Ramos (cell line): Measurements from ENCODE around the gene LYRM7.
"Not testable (repeated sequence)": the region's sequence is repeated elsewhere in the genome, so short reads cannot be mapped to it uniquely, and the experiment has no call there.

Experiments used
- in situ Hi-C: fragments of 300-500 bp; cut with MboI; formaldehyde crosslinking; loops from one replicate; pipeline ENCODE4 v1.14.3; 2022; ENCODE audit warnings: low sequenced_read_pairs; ENCODE audit not compliant: unreplicated experiment

Gene LYRM7

DNA sequence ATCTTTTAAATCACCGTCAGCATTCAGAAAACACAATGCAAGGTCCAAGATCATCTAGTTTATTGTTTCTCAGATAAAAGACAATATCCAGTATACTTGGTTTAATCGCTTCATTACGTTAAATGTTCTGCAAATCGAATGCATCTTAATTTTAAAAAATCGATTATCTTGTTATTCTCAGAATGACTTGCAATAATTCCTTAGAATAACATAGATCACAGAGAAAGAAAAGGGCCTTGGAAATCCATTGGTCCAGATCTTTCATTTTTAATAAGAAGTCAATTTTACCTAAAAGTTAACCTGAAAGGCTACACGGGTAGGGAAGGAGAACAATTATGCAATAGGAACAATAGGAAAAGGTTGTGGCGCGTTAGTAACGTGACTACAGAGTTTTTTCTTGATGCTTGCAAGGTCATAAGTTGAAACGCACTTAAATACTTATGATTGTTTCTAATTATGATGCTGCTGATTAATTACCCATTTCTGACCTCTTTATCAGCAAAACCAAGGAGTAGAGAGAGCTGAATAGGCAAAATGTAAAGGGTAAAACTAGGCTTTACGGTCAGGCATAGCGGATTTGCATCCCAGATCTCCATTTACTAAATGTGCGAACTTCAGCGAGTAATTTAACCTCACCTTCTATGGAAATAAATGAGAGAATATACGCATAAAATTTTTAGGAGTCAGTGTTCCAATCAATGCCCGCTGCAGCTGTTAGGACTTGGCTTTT, 769 bp upstream of the LYRM7 start:
- in situ Hi-C loops = loop anchor here (10.0 kb wide), 1 partner anchor 215 kb away; no protein-coding TSS in a partner anchor

DNA sequence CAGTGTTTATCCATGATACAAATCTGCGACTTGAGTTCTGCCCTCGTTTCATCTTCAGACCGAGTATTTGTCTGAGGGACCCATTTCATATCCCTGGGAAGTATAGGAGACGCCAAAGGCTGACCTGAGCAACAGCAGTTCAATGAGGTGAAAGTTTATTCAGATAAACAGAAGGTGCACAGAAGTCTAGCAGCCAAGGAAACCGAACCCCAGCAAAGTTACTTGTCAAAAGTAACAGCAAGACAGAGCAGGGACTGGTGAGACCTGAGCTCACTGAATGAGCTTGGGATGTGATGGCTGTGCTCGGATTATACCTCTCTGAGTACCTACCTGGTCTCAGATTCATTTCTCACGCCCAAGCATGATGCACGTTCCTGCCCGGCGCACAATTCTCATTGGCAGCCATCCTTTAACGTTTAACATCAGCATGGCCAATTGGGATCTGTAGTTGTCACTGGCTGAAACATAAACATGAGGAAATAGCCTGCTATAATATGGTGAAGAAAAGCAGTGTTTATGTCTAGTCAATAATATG, 599 bp downstream of the LYRM7 start:
- in situ Hi-C loops = no loop called here

DNA sequence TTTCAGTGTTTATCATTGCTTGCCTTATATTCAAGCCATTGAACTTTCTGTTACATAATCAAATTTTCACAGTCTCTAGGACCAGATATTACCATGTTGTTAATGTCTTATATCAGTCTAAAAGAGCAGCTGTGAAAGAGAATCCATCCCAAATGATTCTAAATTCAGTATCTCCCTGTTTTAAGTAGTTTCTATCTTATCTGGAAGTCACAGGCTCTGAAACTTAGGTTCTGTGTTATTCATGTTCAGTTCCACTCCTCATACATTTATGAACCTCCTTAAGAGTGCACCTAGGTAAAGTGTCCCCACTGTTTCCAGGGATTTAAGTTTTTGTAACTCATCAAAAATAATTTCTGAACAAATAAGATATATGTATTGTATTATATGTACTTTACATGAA, 9.7 kb downstream of the LYRM7 start:
- in situ Hi-C loops = no loop called here

DNA sequence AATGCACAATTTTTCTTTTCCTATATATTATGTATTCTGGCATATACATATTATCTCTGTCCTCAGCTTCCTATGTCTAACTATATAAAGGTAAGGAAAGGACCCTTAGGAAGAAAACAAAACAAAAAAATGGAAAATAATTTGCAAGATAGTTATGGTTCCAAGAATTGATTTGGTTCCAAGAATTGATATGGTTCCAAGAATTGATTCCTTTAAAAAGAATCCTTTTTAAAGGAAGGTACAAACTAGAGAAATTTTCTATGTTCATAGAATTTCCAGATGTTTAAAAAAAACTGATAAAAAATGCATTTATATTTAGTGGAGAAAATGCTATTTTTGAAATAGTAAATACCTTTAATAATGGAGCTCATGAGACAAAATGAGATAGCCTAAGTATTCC, 12.1 kb downstream of the LYRM7 start:
- in situ Hi-C loops = no loop called here

DNA sequence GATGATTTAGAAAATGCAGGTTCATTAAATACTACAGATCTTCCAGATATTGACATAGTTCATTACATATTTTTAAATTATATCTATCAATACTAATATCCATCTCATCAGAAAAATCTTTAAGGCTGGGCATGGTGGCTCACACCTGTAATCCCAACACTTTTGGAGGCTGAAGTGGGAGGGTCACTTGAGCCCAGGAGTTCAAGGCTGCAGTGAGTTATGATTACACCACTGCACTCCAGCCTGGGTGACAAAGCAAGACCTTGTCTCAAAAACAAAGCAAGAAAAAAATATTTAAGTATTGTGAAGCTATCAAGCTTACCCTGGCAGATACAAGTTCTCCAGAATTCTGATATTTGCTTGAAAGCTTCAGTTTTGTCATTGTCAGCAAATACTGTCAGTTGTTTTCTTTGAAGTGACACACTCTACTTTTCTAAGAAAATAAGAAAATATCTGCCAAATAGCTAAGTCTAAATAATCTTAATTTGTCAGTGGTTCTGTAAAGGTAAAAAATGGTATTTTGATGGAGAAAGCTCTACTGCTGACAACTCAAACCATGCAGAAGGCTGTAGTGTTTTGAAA, 14.9 kb downstream of the LYRM7 start:
- in situ Hi-C loops = no loop called here

DNA sequence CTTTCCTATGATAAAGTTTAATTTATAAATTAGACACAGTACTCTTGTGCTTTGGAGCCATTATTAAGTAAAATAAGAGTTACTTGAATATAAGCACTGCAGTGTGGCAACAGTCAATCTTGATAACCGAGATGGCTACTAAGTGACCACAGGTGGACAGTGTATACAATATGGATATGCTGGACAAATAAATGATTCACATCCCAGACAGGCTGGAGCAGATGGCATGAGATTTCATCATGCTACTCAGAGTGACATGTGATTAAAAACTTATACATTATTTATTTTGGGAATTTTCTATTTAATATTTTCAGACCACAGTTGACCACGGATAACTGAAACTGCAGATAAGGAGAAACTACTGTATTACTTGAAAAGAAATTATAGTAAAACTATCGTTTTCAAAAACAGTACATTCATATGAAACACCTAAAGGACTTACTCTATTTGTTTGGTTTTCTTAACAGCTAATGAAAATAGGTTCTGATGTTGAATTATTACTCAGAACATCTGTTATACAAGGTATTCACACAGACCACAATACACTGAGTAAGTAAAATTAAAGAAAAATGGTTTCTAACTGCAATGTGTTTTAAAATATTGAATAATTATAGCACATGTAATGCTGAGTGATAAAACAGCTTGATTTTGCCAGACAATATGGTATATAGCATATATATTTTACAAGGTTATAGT, 16.0 kb downstream of the LYRM7 start:
- in situ Hi-C loops = no loop called here

DNA sequence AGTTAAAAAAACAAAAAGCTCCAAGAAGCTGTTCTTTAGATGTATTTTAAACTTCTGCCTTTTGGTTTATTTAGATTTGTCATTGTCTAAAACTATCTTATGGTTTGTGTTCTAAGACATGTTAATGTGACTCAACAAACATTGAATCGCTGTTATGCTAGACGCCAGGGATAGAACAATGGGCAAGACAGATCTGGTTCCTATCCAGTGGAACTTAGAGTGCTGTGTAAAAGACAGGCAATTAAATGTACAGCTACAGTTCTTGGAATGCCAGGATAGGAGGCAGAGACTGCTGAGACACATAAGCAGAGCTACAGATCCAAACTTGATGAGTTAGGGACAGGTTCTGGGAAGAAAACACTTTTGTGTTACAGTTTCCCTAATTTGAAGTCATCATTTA, 22.4 kb downstream of the LYRM7 start:
- in situ Hi-C loops = no loop called here

DNA sequence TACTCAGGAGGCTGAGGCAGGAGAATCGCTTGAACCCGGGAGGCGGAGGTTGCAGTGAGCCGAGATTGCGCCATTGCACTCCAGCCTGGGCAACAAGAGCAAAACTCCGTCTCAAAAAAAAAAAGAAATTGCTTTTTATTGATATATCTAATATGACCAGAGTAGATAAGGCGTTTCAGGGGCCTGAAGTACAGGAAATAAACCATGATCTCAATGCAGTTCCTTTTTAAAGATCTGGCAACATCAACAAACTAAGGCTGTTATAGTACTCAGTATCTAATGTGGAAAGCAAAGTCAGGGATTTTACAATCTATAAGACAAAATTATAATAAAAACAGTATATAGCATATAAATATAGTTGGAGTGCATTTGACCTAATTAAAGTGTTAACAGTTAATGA, 23.2 kb downstream of the LYRM7 start:
- in situ Hi-C loops = not testable (repeated sequence)

DNA sequence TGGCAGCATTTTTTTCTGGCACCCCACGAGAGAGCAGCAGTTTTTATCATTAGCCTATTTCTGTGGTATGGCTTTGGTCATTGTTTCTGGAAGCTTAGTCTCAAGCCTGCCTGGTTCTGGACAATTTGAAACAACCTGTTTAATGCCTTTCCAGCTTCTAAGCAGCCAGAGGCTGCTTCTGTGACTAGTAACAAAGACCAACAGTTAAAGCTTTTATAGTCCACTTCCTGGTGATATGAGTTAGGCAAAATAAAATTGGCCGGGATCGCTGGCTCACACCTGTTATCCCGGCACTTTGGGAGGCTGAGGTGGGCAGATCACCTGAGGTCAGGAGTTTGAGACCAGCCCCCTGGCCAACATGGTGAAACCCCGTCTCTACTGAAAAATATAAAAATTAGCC, 24.0 kb downstream of the LYRM7 start:
- in situ Hi-C loops = no loop called here

DNA sequence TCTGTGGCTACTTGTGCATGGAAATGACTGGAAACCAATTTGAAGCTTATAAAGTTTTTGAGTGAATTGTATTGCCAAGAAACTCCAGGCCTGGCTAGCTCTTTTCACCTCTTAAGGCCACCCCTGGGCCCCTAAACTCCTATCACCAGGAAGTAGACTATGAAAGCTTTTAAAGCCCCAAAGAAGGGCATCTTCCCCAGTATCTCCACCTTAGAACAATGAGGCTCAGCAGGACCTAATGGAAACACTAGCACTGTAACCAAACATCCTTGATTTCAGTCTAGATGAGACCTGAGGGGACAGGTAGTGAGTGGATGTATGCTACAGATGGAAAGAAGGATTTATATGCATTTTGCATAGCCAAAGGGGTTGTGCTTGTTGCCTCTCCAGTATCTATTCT, 25.0 kb downstream of the LYRM7 start:
- in situ Hi-C loops = no loop called here

DNA sequence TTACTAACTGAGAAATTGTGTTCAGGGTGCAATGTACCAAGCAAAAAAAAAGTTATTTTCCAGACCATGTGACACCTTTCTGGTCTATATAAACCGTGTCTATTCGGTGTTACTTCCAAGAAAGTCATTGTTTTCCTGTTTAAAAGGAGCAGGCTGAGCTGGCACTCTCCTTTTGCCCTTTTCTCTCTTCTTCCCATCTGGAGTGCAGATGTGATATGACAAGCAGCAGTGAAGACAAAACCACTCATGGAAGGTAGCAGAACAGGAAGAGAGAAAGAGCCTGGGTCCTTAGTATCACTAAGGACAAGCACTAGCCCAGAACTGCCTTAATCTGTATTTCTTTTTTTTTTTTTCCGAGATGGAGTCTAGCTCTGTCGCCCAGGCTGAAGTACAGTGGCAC, 25.6 kb downstream of the LYRM7 start:
- in situ Hi-C loops = no loop called here

DNA sequence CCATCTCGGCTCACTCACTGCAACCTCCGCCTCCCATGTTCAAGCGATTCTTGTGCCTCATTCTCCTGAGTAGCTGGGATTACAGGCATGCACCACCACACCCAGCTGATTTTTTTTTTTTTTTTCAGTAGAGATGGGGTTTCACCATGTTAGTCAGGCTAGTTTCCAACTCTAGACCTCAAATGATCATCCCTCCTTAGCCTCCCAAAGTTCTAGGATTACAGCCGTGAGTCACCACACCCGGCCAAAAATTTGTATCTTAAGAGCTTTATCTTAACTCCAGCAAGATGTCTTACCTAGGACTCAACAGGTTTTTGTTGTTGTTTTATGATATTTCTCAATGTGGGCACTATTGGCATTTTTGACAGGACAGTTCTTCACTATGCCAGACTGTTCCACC, 27.9 kb downstream of the LYRM7 start:
- in situ Hi-C loops = no loop called here

DNA sequence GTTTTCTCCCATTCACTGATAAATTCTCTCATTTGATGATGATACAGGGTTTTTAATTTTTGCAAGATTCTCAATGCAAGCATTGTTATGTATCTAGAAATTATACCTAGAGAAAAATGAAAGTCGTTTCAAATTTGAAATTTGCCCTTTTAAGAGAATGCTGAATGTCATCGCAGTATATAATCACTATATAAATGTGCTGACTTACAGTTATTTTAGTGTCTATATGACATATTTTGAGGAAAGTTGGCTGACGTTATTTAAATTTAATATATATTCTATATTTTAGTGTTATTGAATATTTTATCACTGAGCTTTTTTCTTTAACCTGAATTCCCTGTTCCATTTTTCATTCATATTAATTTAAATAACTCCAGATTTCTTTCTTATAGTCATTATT, 29.8 kb downstream of the LYRM7 start:
- in situ Hi-C loops = no loop called here

DNA sequence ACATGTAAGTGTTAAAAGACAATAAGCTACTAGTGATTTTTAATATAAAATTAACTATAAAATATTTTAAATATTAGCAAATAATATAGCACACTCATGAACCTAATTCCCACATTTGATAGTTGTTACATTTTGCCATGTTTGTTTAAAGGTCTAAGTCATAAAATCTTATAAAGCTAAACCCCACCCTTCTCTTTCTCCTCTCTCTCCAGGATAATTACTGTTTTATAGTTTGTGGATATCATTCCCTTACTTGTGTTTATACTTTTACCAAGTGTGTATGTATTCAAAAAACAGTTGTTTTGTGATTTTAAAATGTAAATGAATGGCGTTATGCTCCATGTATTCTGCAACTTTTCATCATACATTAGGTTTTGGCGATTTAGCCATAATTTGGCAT, 34.2 kb downstream of the LYRM7 start:
- in situ Hi-C loops = no loop called here

DNA sequence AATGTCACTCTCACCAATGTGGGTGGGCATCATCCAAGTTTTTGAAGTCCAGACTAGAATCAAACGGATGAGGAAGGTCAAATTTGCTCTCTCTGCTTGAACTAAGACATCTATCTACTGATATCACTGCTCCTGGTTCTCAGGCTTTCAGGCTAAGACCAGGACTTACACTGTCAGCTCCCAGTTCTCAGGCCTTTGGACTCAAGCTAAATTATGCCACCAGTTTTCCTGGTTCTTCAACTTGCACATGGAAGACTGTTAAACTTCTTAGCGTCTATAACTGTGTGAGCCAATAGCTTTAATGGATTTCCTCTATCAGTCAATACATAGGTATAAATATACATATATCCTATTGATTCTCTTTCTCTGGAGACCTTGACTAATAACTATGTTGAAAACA, 35.3 kb downstream of the LYRM7 start:
- in situ Hi-C loops = no loop called here

DNA sequence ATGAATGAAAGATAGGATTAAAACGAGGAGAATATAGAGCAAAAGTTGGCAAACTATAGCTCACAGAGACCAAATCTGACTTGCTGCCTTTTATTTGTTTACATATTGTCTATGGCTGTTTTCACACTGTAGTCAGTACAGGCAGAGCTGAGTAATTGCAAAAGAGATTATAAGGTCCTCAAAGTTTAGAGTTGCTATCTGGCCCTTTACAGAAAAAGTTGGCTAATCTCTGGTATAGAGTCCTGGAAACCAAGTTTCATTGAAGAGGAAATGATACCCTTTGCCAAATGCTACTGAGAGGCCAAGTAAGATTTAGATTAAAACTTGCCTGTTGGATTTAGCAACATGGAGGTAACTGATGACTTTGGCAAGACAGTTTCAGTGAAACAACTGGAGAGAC, 36.0 kb downstream of the LYRM7 start:
- in situ Hi-C loops = no loop called here

DNA sequence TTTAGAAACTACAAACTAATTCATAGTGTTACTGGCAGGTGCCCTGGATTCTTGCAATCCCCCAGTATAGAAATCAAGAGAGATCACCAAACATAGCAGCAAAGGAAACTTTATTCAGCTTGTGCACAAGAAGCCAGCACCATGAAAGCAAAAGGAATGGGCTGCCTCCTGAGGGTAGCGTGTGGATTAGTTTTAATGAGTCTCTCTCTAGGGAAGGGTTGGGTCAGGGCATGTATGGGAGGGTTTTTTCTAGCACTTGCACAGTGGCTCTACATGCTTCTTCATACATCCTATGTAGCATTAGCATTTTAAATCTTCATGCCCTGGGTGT, 38.4 kb downstream of the LYRM7 start:
- in situ Hi-C loops = no loop called here

DNA sequence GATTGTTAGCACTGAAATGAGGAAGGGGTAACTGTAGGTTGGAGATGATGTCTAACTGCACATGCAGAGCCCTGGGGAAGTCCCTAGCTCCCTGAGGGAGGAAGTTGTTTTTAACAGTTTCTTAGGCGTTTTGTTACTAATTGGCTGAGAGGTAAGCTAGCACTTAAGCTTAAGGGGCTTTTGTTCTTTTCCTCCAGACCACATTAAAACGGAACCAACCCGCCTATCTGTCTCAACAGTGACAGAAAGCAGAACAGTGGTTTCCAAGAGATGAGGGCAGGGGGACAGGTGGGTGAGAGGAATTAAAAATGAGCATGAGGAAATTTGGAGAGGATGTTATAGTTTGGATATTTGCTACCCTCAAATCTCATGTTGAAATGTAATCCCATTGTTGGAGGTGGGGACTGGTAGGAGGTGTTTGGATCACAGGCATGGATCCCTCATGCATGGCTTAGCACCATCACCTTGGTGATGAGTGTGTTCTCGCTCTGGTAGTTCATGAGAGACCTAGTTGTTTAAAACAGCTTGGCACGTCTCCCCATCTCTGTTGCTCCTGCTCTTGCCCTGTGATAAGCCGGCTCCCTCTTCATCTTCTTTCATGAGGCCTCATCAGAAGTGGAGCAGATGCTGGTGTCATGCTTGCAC, 38.9 kb downstream of the LYRM7 start:
- in situ Hi-C loops = no loop called here

DNA sequence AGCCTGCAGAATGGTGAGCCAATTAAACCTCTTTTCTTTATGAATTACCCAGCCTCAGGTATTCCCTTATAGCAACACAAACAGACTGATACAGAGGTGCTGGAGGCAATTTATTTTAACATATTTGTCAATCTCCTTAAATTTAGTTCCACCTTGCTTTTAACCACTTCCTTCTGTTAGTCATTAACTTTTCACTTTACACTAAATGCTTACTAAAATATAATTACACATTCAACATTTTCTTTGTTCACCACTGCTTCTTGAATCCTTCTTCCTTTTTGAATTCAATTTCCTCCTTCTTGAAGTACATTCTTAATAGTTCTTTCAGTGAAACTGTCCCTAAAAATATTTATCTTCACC, 39.4 kb downstream of the LYRM7 start:
- in situ Hi-C loops = no loop called here

DNA sequence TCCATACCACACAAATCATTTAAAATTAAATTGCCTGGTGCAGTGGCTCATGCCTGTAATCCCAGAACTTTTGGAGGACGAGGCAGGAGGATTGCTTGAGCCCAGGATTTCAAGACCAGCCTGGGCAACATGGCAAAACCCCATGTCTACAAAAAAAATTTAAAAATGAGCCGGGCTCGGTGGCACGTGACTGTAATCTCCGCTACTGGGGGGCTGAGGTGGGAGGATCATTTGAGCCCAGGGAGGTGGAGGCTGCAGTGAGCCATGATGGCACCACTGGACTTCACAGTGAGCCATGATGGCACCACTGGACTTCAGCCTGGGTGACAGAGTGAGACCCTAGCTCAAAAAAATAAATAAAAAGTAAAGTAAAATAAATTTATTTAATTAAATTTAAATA, 40.9 kb downstream of the LYRM7 start:
- in situ Hi-C loops = no loop called here

DNA sequence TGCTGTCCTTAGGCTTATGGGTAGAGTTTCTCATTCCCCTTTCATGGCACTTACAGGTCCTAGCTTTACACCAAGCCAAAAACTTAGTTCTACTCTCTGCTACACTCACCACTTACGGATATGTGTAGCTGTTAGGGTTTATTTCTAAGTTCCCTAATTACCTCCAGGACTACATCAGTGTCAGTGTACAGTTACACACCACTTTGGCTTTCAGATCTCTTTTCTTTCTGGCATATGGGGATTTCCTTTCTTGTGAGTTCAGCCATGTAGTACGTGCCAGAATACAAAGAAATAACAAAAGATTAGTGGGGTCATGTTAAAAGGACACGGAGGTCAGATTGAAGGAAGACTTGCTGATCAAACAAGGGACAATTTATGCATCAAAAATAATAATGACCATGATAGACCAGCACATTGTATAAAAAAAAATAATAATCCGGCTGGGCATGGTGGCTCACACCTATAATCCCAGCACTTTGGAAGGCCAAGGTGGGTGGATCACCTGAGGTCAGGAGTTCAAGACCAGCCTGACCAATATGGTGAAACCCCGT, 41.8 kb downstream of the LYRM7 start:
- in situ Hi-C loops = no loop called here
